Measurements from ENCODE around the gene NSUN4. TPM values are rescaled to one million over a fixed set of nuclear protein-coding genes. Genes with fewer than 3 reads are reported as not detected.

Gene NSUN4
- total RNA-seq, 1 experiment from 2014 or later, result 23.6 TPM

GRCh38 chr1:46406881-46407608 is 66.4 kb downstream of the NSUN4 start (continued):
- no peak for TF ChIP-seq REST (IDR thresholded peaks at IDR 0.05; ENCODE audit: insufficient read depth in 1 of 2, low read depth in 2 of 2, low read length in 1 of 2)

DNA sequence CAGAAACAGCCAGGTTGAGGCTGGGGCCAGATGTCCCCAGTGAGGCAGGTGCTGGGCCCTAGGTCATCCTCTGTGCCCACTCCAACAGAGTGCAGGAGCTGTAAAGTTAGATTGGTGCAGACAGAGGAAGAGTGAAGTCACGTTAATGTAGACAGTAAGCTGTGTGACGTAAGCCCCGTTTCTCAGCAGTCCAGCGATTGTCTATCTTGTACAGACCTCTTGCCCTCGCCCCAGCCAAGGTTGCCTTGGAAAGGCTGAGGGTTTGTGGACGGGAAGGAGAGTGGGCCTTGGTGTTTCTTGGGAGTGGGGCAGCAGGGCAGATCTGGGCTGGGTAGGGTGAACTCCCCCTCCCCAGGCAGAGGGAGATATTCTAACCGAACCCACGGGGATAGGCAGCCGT is 67.0 kb downstream of the NSUN4 start:
- Histone ChIP-seq H3K27me3 (ENCODE audit: control insufficient read depth, insufficient read depth, low read length) (no peaks in the 10 kb centered on the region), H3K4me1 (ENCODE audit: control insufficient read depth, insufficient read depth, low read length) (no peaks in the 10 kb centered on the region; the same call in 1 of the 2 replicates), H3K36me3 (ENCODE audit: control insufficient read depth, insufficient read depth, low read length) (no peaks in the 10 kb centered on the region), H3K4me3 (ENCODE audit: low read depth in 2 of 2, low read length in 2 of 2) (no peak overlapping the region), H3K9me3 (ENCODE audit: control insufficient read depth, insufficient read depth, low read depth, low read length) (no peaks in the 10 kb centered on the region), H3K27ac (ENCODE audit: low read length) (no peak overlapping the region)
- no peak for TF ChIP-seq TCF7L2 (IDR thresholded peaks at IDR 0.05; ENCODE audit: low read depth, low read length)
- no TSS peak for BruUV-seq (replicated peaks)
- in situ Hi-C loops (cut with HindIII; ENCODE audit: low pct_unique_long_range_greater_than_20kb, low sequenced_read_pairs) (no loop called here), intact Hi-C loops (cut with micrococcal nuclease; ENCODE audit: unreplicated experiment) (no loop called here)
- DNase-seq (ENCODE audit: low read depth, low spot score), result no peak
- no peak for ATAC-seq
- ChIA-PET CTCF (no interaction called here), POLR2A (interaction anchor here (0.5 kb wide), 1 partner anchor 177 kb away, joined by 3 read pairs; no protein-coding TSS in a partner anchor)

GRCh38 chr1:46408356-46409062 is 67.9 kb downstream of the NSUN4 start:
- ChIA-PET CTCF (no interaction called here), POLR2A (no interaction called here)
- H3K9me3 ChIP-seq (ENCODE audit: control insufficient read depth, insufficient read depth, low read depth, low read length), result no peaks in the 10 kb centered on the region
- no peaks in the 10 kb centered on the region for H3K36me3 ChIP-seq (ENCODE audit: control insufficient read depth, insufficient read depth, low read length)
- no peak for TF ChIP-seq POLR2AphosphoS5 (IDR thresholded peaks at IDR 0.05; ENCODE audit: low read depth, low read length)
- no peak for TF ChIP-seq REST (IDR thresholded peaks at IDR 0.05; ENCODE audit: insufficient read depth in 1 of 2, low read depth in 2 of 2, low read length in 1 of 2)
- TF ChIP-seq CTCF (IDR thresholded peaks at IDR 0.05), result no peak
- TF ChIP-seq TCF7L2 (IDR thresholded peaks at IDR 0.05; ENCODE audit: low read depth, low read length), result no peak
- TF ChIP-seq SIN3A (IDR thresholded peaks at IDR 0.05; ENCODE audit: borderline replicate concordance, insufficient read depth, low read depth, low read length), result no peak
- no peak overlapping the region for H3K27ac ChIP-seq (ENCODE audit: low read length)
- no peak overlapping the region for H3K4me3 ChIP-seq (ENCODE audit: low read depth in 2 of 2, low read length in 2 of 2)
- no peak for DNase-seq (ENCODE audit: low read depth, low spot score)
- in situ Hi-C loops (cut with HindIII; ENCODE audit: low pct_unique_long_range_greater_than_20kb, low sequenced_read_pairs) (no loop called here), intact Hi-C loops (cut with micrococcal nuclease; ENCODE audit: unreplicated experiment) (no loop called here)
- BruUV-seq (replicated peaks), result no TSS peak
- ATAC-seq, result no peak
- no peaks in the 10 kb centered on the region; the same call in 1 of the 2 replicates for H3K4me1 ChIP-seq (ENCODE audit: control insufficient read depth, insufficient read depth, low read length)
- no peaks in the 10 kb centered on the region for H3K27me3 ChIP-seq (ENCODE audit: control insufficient read depth, insufficient read depth, low read length)
